Stomach (tissue), 4 donors: ENCODE data around the gene MED13L.

Experiments
- POLR2A ChIP-seq, 4 donors: fragments of 450-650 bp; IDR thresholded peaks; one replicate each; pipeline ENCODE4 v1.6.1; 2016; ENCODE audit warnings: antibody characterized with exemption in 4 of 4, control low read depth in 2 of 4, mild to moderate bottlenecking in 1 of 4, moderate library complexity in 1 of 4
- TF ChIP-seq, protein P1 (sequence below), 7 experiments: fragments of 450-650 bp in 4 of 7; fragments of 200-600 bp in 3 of 7; sonication (generic) in 3 of 7; IDR thresholded peaks; one replicate each; pipeline ENCODE4 v1.5.1; 2016 to 2019; ENCODE audit warnings: antibody characterized with exemption in 7 of 7, control low read depth in 2 of 7, mild to moderate bottlenecking in 1 of 7

DNA sequence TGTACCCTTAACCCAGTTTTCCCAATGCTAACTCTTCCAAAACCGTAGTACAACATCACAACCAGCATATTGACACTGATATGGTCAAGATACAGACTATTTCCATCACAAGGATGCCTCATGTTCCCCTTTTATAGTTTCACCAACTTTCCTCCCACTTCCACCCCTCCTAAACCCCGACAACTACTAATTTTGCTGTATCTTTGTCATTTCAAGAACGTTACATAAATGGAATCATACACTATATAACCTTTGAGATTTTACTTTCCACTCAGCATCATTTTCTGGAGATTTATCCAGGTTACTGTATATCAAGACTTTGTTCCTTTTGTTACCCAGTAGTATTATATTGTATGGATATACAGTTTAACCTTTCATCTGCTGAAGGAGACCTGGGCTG is 88.9 kb downstream of the MED13L start:
- TF ChIP-seq POLR2A (IDR thresholded peaks at IDR 0.05), result no peak
- TF ChIP-seq, protein P1, sequence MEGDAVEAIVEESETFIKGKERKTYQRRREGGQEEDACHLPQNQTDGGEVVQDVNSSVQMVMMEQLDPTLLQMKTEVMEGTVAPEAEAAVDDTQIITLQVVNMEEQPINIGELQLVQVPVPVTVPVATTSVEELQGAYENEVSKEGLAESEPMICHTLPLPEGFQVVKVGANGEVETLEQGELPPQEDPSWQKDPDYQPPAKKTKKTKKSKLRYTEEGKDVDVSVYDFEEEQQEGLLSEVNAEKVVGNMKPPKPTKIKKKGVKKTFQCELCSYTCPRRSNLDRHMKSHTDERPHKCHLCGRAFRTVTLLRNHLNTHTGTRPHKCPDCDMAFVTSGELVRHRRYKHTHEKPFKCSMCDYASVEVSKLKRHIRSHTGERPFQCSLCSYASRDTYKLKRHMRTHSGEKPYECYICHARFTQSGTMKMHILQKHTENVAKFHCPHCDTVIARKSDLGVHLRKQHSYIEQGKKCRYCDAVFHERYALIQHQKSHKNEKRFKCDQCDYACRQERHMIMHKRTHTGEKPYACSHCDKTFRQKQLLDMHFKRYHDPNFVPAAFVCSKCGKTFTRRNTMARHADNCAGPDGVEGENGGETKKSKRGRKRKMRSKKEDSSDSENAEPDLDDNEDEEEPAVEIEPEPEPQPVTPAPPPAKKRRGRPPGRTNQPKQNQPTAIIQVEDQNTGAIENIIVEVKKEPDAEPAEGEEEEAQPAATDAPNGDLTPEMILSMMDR (IDR thresholded peaks at IDR 0.05), result no peak
